SK-N-SH (cell line): Measurements from ENCODE around the gene FARSA. TPM values are rescaled to one million over a fixed set of nuclear protein-coding genes. Genes with fewer than 3 reads are reported as not detected.
A peak's percentile ranks its signal among the peaks of the same experiment; 100 is the strongest.
"Not testable (repeated sequence)": the region's sequence is repeated elsewhere in the genome, so short reads cannot be mapped to it uniquely, and the experiment has no call there.

Experiments
- CTCF ChIA-PET: fragments of 300-600, 350-600 bp; formaldehyde crosslinking; extraction: SDS; loops from one replicate; lab custom pipeline; 2021; lab: Yijun Ruan, JAX
- POLR2A ChIA-PET: fragments of 350-600 bp; sonication (Branson Sonifier 250); formaldehyde crosslinking; extraction: SDS; loops from one replicate; lab custom pipeline; 2020; ENCODE audit warnings: antibody characterized with exemption, inconsistent platforms; lab: Yijun Ruan, JAX
- DNase-seq: peaks from one replicate; pipeline ENCODE4 v3.0.0; 2012
- H2AFZ ChIP-seq: fragments of 200-600 bp; sonication (generic); 2 replicates; pipeline ENCODE4 v1.8.1; 2016; ENCODE audit warnings: antibody characterized with exemption, mild to moderate bottlenecking, low read depth
- H3F3A ChIP-seq: fragments of 200-600 bp; sonication (generic); replicated peaks from 2 replicates; pipeline ENCODE3; 2016; ENCODE audit warnings: antibody characterized with exemption, mild to moderate bottlenecking; ENCODE audit not compliant: insufficient read depth
- H3K27ac ChIP-seq, 2 experiments: fragments of 200-500 bp in 1 of 2; fragments of 200-600 bp in 1 of 2; sonication (Bioruptor generic) in 1 of 2; sonication (generic), shearing (Covaris generic) in 1 of 2; 2 replicates each; pipeline versions ENCODE4 v1.5.1 to v1.6.1; 2014 to 2016; ENCODE audit warnings: low read depth in 2 of 2, inconsistent platforms in 1 of 2, low read length in 1 of 2, mild to moderate bottlenecking in 1 of 2, mixed read lengths in 1 of 2
- H3K27me3 ChIP-seq: fragments of 200-600 bp; sonication (generic), shearing (Covaris generic); 2 replicates; pipeline ENCODE4 v1.6.1; 2016; ENCODE audit warnings: mixed run types; ENCODE audit not compliant: insufficient read depth
- H3K36me3 ChIP-seq, 2 experiments: fragments of 200-500 bp in 1 of 2; fragments of 200-600 bp in 1 of 2; sonication (Bioruptor generic) in 1 of 2; sonication (generic) in 1 of 2; replicated peaks in 1 of 2; 2 replicates each; pipeline versions ENCODE3 to v1.5.1; 2014 to 2016; ENCODE audit warnings: low read length in 1 of 2, mild to moderate bottlenecking in 1 of 2; ENCODE audit not compliant: insufficient read depth in 2 of 2, control insufficient read depth in 1 of 2
- H3K4me1 ChIP-seq, 2 experiments: fragments of 200-500 bp in 1 of 2; fragments of 200-600 bp in 1 of 2; sonication (Bioruptor generic) in 1 of 2; sonication (generic), shearing (Covaris generic) in 1 of 2; 2 replicates each; pipeline versions ENCODE4 v1.5.1 to v1.6.1; 2014 to 2016; ENCODE audit warnings: low read depth in 1 of 2, low read length in 1 of 2, mixed run types in 1 of 2; ENCODE audit not compliant: insufficient read depth in 2 of 2, control insufficient read depth in 1 of 2
- H3K4me2 ChIP-seq: fragments of 200-600 bp; sonication (generic), shearing (Covaris generic); 2 replicates; pipeline ENCODE4 v1.6.1; 2017; ENCODE audit warnings: mixed run types
- H3K4me3 ChIP-seq, 2 experiments: fragments of 200-500 bp in 1 of 2; fragments of 200-600 bp in 1 of 2; sonication (Bioruptor generic) in 1 of 2; sonication (generic), shearing (Covaris generic) in 1 of 2; 2 replicates each; pipeline versions ENCODE4 v1.5.1 to v1.8.1; 2014 to 2016; ENCODE audit warnings: low read depth in 2 of 2, inconsistent platforms in 1 of 2, low read length in 1 of 2, mild to moderate bottlenecking in 1 of 2, mixed read lengths in 1 of 2, moderate library complexity in 1 of 2
- H3K79me2 ChIP-seq: fragments of 200-600 bp; sonication (generic); 2 replicates; pipeline ENCODE4 v1.8.1; 2017; ENCODE audit warnings: mild to moderate bottlenecking; ENCODE audit not compliant: insufficient read depth
- H3K9ac ChIP-seq: fragments of 200-600 bp; sonication (generic); 2 replicates; pipeline ENCODE4 v1.6.1; 2017; ENCODE audit warnings: mixed run types
- H3K9me2 ChIP-seq: fragments of 200-600 bp; sonication (generic); 2 replicates; pipeline ENCODE4 v1.6.1; 2017; ENCODE audit warnings: mixed run types
- H3K9me3 ChIP-seq: fragments of 200-600 bp; sonication (generic); 2 replicates; pipeline ENCODE4 v1.6.1; 2017; ENCODE audit warnings: mixed run types, mild to moderate bottlenecking, moderate library complexity
- H4K20me1 ChIP-seq: fragments of 200-600 bp; sonication (generic); 2 replicates; pipeline ENCODE4 v1.6.1; 2017; ENCODE audit warnings: mild to moderate bottlenecking, mixed run types; ENCODE audit not compliant: insufficient read depth
- CHD2 ChIP-seq: fragments of 150-350 bp; IDR thresholded peaks from 2 replicates; pipeline ENCODE4 v1.6.1; 2018; ENCODE audit warnings: low read length; ENCODE audit not compliant: partially characterized antibody
- CTCF ChIP-seq: fragments of 200-600 bp; sonication (generic); IDR thresholded peaks from 2 replicates; pipeline ENCODE4 v1.6.1; 2017; ENCODE audit warnings: antibody characterized with exemption, mild to moderate bottlenecking, moderate library complexity
- ELF1 ChIP-seq: IDR thresholded peaks from 2 replicates; pipeline ENCODE4 v1.4.0; 2012
- FOXM1 ChIP-seq: IDR thresholded peaks from 2 replicates; pipeline ENCODE4 v1.4.0; 2012; ENCODE audit warnings: low read depth, mild to moderate bottlenecking
- GABPA ChIP-seq: IDR thresholded peaks from 2 replicates; pipeline ENCODE4 v1.4.0; 2012; ENCODE audit warnings: low read depth, mild to moderate bottlenecking
- MAX ChIP-seq: IDR thresholded peaks from 2 replicates; pipeline ENCODE4 v1.4.0; 2012; ENCODE audit warnings: low read depth
- MEF2A ChIP-seq: IDR thresholded peaks from 2 replicates; pipeline ENCODE4 v1.4.0; 2012; ENCODE audit warnings: low read depth, borderline replicate concordance
- NRF1 ChIP-seq: IDR thresholded peaks from 2 replicates; pipeline ENCODE4 v1.6.1; 2012; ENCODE audit warnings: low read depth, mild to moderate bottlenecking, low read length
- POLR2AphosphoS5 ChIP-seq: IDR thresholded peaks from 2 replicates; pipeline ENCODE4 v1.6.1; 2012; ENCODE audit warnings: low read depth, low read length
- RAD21 ChIP-seq: IDR thresholded peaks from 2 replicates; pipeline ENCODE4 v1.6.1; 2012; ENCODE audit warnings: mild to moderate bottlenecking, low read length
- RCOR1 ChIP-seq: fragments of 150-350 bp; IDR thresholded peaks from 2 replicates; pipeline ENCODE4 v1.6.1; 2017; ENCODE audit warnings: antibody characterized with exemption, low read length
- SMC3 ChIP-seq: IDR thresholded peaks from 2 replicates; pipeline ENCODE4 v1.6.1; 2012; ENCODE audit warnings: low read depth, low read length, improper control_type of control experiment
- TAF1 ChIP-seq: IDR thresholded peaks from 2 replicates; pipeline ENCODE4 v1.6.1; 2012; ENCODE audit warnings: low read depth, mild to moderate bottlenecking, low read length, moderate library complexity, borderline replicate concordance
- YY1 ChIP-seq: IDR thresholded peaks from 2 replicates; pipeline ENCODE4 v1.4.0; 2012; ENCODE audit warnings: low read depth, mild to moderate bottlenecking
- WGBS: methylation state at CpG from one replicate; pipeline ENCODE4 v1.1.6; 2017; ENCODE audit warnings: low lambda C conversion rate; 5-methylcytosine and 5-hydroxymethylcytosine counted together
- polyA plus RNA-seq, 3 experiments: library from polyadenylated mRNA; depleted of rRNA; stranded (reverse); fragments of >200 nt; gene quantifications; 2 replicates each; pipeline ENCODE4 v1.2.3, GENCODE V29; 2012
- TF ChIP-seq, protein P1 (sequence below): fragments of 150-350 bp; IDR thresholded peaks from 2 replicates; pipeline ENCODE4 v1.6.1; 2017; ENCODE audit warnings: antibody characterized with exemption, low read length, low read depth, borderline replicate concordance

The FARSA gene
- polyA plus RNA-seq, 1 of the 3 experiments (the other 2 are of a cell fraction): 170 TPM

DNA sequence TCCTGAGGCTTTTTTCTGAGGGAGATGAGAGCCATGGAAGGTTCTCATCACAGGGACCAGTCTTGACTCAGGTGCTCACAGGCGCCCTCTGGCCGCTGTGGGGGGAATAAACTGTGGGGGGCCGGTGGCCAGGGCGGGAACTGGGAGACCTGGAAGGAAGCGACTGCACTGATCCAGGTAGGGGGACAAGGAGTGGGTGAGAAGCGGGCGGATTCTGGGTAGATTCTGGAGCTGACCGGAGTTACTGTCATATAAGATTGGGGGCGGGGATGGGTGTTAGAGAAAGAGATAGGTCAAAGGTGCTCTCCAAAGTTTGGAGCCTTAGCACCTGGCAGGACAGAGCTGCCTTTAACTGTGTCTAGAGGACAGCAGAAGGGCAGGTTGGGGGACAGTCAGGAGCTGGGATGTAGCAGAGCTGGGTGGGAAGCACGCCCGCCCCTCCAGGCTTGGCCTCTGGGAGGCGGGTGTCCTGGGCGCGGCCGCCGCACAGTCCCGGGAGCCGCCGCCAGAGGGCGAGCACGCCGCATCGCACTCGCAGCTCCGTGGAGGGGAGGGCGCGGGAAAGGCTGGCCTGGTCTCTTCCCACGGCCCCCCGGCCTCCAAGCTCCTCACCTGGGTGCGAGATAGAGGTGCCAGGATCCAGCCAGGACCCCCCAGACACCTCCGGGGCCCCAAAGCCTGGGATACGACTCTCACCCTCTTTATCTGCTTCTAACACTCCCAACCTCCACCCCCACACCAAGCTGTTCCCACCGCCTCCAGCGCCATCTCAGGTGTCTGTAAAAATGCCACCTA, 31.7 kb upstream of the FARSA start:
- peak overlapping the region; percentile 48 to 63 for H3K4me3 ChIP-seq
- H3K27me3 ChIP-seq: no peaks in the 10 kb centered on the region
- 6% methylated on average over 14 of the region's 34 CpGs for WGBS
- CTCF ChIA-PET: interaction anchor here (0.7 to 24.6 kb wide), 86 partner anchors 11 to 871 kb away, joined by 3 to 603 read pairs (median 6); partner anchors contain the start of genes CALR, DNASE2, FARSA and GADD45GIP1
- peak; percentile 89 for DNase-seq
- no peaks in the 10 kb centered on the region for H4K20me1 ChIP-seq
- peaks cover 13% of the 10 kb centered on the region for H3F3A ChIP-seq
- H3K4me2 ChIP-seq: peak overlapping the region; percentile 83
- TF ChIP-seq CTCF: peak; percentile 78
- no peak for TF ChIP-seq NRF1
- TF ChIP-seq RAD21: peak; percentile 79
- peak; percentile 61; the same call in 1 of the 2 replicates for TF ChIP-seq SMC3
- TF ChIP-seq RCOR1: no peak; the same call in 1 of the 2 replicates
- TF ChIP-seq GABPA: no peak
- peak; percentile 19; the same call in 1 of the 2 replicates for TF ChIP-seq TAF1
- 0 out of 2 replicates have a peak, but pooled peaks have one; percentile 28 for TF ChIP-seq MAX
- TF ChIP-seq YY1: 0 out of 2 replicates have a peak, but pooled peaks have one; percentile 10
- H2AFZ ChIP-seq: peak overlapping the region; percentile 96
- H3K9me3 ChIP-seq: no peaks in the 10 kb centered on the region
- H3K9me2 ChIP-seq: no peaks in the 10 kb centered on the region
- H3K27ac ChIP-seq: peak overlapping the region; percentile 59 to 75
- H3K79me2 ChIP-seq: no peaks in the 10 kb centered on the region
- POLR2A ChIA-PET: interaction anchor here (0.8 to 2.0 kb wide), 15 partner anchors 9 to 190 kb away, joined by 3 to 17 read pairs (median 4); partner anchors contain the start of genes CALR, GADD45GIP1 and RAD23A
- no peaks in the 10 kb centered on the region for H3K36me3 ChIP-seq
- peak overlapping the region; percentile 68; the same call in 1 of the 2 replicates for H3K9ac ChIP-seq
- peaks cover 6 to 14% of the 10 kb centered on the region in 2 experiments; a peak in 3 of 4 replicates for H3K4me1 ChIP-seq

DNA sequence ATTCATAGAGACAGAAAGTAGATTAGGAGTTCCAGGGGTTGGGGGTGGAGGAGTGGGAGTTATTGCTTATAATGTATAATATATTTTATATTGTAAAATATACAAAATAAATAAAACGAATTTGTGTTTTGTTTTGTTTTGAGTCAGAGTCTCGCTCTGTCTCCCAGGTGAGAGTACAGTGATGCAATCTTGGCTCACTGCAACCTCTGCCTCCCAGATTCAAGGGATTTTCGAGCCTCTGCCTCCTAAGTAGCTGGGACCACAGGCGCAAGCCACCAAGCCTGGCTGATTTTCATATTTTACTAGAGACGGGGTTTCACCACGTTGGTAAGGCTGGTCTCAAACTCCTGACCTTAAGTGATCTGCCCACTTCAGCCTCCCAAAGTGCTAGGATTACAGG, 26.0 kb upstream of the FARSA start:
- H4K20me1 ChIP-seq: no peaks in the 10 kb centered on the region
- no peak overlapping the region for H3K27ac ChIP-seq
- 61% methylated on average over 6 of the region's 6 CpGs for WGBS
- TF ChIP-seq ELF1 (no peak), NRF1 (no peak), POLR2AphosphoS5 (no peak), CHD2 (no peak), FOXM1 (no peak), MEF2A (no peak)
- TF ChIP-seq, protein P1, sequence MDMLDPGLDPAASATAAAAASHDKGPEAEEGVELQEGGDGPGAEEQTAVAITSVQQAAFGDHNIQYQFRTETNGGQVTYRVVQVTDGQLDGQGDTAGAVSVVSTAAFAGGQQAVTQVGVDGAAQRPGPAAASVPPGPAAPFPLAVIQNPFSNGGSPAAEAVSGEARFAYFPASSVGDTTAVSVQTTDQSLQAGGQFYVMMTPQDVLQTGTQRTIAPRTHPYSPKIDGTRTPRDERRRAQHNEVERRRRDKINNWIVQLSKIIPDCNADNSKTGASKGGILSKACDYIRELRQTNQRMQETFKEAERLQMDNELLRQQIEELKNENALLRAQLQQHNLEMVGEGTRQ: no peak
- H3K4me2 ChIP-seq: no peak overlapping the region
- H2AFZ ChIP-seq: no peak overlapping the region
- peaks cover 6 to 12% of the 10 kb centered on the region in 2 experiments for H3K4me1 ChIP-seq
- no peak overlapping the region for H3K9ac ChIP-seq
- H3K36me3 ChIP-seq: peaks cover 0 to 10% of the 10 kb centered on the region in 2 experiments
- H3K9me2 ChIP-seq: no peaks in the 10 kb centered on the region
- peaks cover 25% of the 10 kb centered on the region for H3F3A ChIP-seq
- no peaks in the 10 kb centered on the region for H3K27me3 ChIP-seq
- ChIA-PET CTCF (interaction anchor here (1.0 to 1.7 kb wide), 6 partner anchors 9 to 142 kb away, joined by 3 to 5 read pairs (median 4); no protein-coding TSS in a partner anchor), POLR2A (interaction anchor here (0.7 kb wide), 1 partner anchor 68 kb away, joined by 4 read pairs; the partner anchor contains the start of gene GCDH)
- no peak for DNase-seq
- H3K4me3 ChIP-seq: no peak overlapping the region
- peaks cover 35% of the 10 kb centered on the region for H3K79me2 ChIP-seq
- H3K9me3 ChIP-seq: no peaks in the 10 kb centered on the region

DNA sequence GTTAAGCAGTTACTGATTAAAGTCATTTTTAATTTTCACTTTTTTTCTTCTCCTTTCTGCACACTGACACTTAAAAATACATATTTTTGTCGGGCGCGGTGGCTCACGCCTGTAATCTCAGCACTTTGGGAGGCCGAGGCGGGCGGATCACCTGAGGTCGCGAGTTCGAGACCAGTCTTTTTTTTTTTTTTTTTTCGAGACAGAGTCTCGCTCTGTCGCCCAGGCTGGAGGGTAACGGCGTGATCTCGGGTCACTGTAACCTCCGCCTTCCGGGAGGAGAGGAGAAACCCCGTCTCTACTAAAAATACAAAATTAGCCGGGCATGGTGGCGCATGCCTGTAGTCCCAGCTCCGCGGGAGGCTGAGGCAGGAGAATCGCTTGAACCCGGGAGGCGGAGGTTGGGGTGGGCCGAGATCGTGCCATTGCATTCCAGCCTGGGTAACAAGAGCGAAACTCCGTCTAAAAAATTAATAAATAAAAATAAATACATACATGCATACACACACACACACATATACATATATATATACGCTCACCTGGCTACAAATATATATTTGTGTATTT, 24.0 kb upstream of the FARSA start:
- ChIA-PET POLR2A (interaction anchor here (1.6 kb wide), 1 partner anchor 8 kb away, joined by 5 read pairs; no protein-coding TSS in a partner anchor), CTCF (interaction anchor here (1.3 to 5.6 kb wide), 4 partner anchors 8 to 207 kb away, joined by 3 to 55 read pairs (median 4); no protein-coding TSS in a partner anchor)
- not testable (repeated sequence) for H4K20me1 ChIP-seq, DNase-seq, H3K9me3 ChIP-seq, H3K9me2 ChIP-seq, H3K27me3 ChIP-seq
- Histone ChIP-seq H3K9ac (peak overlapping the region; percentile 89), H2AFZ (peak overlapping the region; percentile 99), H3K36me3 (peaks cover 0 to 11% of the 10 kb centered on the region in 2 experiments), H3K4me3 (peak overlapping the region; percentile 70 to 71), H3K27ac (peak overlapping the region; percentile 73 to 97), H3K4me1 (peaks cover 23 to 31% of the 10 kb centered on the region in 2 experiments), H3F3A (peaks cover 45% of the 10 kb centered on the region), H3K4me2 (peak overlapping the region; percentile 96), H3K79me2 (peaks cover 45% of the 10 kb centered on the region)
- WGBS: 47% methylated on average over 31 of the region's 31 CpGs
